Activated CD4-positive, alpha-beta T cell treated with anti-CD3 and anti-CD28 coated beads, Interleukin-2, amount 50 U/mL, for 24 hours (primary cell): ENCODE data around the gene UPF3A.
A peak's percentile ranks its signal among the peaks of the same experiment; 100 is the strongest.
"Not testable (repeated sequence)": the region's sequence is repeated elsewhere in the genome, so short reads cannot be mapped to it uniquely, and the experiment has no call there.

Source experiments
- DNase-seq, 2 donors: peaks; one replicate each; pipeline ENCODE4 v3.0.0-alpha.2; 2020; ENCODE audit warnings: low read depth in 1 of 2, low spot score in 1 of 2

Gene UPF3A

DNA sequence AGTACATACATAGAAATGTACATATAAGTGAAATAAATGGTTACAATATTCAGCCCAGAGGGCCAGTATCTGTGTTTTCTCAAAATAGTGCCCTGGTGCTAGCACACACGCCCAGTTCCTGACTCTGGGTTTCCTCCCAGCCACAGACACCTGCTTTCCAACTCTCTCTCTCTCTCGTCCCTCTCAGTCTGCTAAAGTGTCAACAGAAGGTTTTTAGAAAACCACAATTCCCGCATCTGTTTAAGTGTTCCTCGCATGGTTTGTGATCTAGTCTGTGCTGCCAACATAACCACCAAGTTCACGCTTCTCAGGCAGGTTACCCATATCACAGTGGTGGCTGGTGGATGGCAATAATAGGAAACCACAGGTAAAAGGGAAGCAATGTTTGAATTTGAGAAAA, 17.8 kb upstream of the UPF3A start:
- no peak for DNase-seq

DNA sequence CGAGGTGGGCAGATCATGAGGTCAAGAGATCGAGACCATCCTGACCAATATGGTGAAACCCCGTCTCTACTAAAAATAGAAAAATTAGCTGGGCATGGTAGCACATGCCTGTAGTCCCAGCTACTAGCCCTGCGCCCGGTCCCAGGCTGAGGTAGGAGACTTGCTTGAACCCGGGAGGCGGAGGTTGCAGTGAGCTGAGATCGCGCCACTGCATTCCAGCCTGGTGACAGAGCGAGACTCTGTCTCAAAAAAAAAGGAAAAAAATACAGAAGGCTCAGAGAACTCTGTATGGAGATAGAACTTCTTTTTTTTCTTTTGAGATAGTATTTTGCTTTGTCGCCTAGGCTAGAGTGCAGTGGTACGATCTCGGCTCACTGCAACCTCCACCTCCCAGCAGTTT, 17.1 kb upstream of the UPF3A start:
- DNase-seq: not testable (repeated sequence)

DNA sequence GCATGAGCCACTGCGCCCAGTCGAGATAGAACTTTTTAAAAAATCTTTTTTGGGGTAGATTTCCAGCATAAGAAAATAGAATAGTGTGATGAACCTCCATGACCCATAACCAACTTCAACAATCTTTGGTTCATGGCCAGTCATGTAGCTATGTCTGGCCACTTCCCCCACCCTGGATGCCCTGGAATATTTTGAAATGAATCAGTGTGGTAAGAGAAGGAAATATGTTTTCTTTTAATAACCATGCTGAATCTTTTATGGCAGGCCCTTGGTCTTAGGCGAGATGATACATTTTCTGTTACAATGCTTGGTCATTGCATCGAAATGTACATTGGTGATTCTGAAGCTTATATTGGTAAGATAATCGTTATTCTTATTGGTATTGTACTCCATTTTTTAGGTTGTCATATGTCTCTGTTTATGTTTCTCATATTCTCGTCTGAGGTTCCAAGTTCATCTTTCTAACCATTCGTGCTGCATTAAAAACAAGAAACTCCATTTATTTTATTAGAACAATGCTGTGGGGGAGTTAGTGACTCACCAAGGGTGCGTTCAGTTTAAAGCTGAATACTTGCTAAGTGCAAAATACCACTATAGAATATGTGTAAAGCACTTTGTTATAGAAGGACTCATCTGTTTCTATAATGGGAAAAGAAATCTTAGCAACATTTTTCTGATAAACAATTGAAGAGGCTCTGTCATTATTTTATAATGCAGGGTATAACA, 16.4 kb upstream of the UPF3A start:
- no peak for DNase-seq

DNA sequence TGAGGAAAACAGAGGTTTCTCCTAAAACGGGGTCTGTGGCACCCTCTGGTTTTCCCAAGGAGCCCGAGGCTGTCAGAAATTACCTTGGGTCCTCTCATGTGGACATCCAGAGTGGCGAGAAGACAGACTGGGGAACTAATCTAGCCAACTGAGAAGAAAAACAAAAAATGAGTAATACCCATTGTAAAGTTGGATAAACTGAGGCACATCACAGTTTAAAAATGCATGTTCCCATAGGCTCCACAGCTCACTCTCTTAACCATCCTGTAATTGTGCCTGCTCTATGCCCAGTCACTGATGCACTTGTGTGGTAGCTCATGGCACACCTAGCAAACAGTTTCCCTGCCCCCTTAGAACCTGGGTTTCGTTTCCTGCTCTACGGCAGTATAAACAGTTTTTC, 15.2 kb upstream of the UPF3A start:
- no peak for DNase-seq

DNA sequence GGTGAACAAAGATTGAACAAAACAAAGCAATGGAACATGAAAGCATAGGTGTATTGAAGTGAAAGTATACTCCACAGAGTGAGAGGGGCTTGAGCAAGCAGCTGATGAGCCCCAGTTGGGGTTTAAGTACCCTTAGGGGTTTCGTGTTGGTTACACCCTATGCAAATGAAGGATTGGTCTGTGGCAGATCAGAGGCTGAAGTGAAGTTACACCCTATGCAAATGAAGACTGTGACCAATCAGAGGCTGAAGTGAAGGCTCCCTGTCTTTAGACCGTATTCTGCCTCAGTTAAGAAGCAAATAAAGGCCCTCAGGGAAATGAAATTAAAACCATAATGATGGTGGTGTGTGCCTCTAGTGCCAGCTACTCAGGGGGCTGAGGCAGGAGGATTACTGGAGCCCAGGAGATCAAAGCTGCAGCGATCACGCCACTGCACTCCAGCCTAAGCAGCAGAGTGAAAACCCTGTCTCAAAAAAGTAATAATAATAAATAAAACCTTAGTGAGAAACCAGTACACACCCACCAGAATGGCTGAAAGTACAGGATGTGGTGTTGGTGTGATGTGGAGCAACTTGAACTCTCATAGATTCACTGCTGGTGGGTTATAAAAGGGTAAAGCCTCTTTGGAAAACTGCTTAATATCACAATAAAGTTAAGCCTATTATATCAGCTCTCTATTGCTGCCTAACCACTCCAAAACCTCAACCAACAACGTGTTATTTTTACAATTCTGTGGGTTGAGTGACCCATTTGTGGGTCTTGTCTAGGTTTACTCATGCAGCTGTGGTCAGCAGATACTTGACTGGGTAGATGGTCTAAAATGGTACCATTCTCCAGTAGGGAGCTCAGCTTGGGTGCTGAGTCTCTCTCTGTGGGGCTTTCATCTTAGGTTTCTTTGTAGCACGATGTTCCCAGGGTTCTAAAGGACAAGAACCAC, 12.8 kb upstream of the UPF3A start:
- no peak for DNase-seq

DNA sequence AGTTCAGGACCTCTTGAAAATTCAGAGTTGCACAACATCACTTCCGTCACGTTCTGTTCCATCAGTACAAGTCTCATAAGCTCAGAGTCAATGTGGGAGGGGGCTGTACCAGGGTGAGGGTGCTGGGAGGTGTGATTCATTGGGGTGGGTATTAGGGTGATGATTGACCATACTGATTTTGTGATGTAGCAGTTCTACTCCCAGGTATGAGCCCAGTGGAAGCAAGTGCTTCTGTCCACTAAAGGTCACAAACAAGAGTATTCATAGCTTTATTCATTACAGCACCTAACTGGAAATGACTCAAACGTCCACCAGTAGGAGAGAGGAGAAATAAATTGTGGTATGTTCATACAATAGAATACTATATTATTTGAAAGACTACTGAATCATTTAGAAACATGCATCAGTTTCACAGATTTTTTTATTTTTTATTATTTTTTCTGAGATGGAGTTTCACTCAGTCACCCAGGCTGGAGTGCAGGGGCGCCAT, 12.1 kb upstream of the UPF3A start:
- DNase-seq: no peak

DNA sequence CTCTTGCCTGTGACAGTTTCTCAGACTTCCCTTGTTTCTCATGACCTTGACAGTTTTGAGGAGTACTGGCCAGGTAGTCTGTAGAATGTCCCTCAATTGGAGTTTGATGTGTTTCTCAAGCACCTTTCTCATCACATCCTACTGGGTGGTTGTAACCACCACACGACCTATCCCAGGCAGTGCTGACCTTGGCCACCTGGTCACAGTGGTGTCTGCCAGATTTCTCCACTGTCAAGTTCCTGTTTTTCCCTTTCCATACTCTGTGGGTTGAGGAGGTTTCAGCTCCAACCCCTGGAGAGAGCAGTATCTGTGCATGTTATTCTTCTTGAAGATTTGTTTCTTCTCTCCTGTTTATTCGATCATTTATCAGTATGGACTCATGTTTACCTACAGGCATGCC, 8.4 kb upstream of the UPF3A start:
- DNase-seq: no peak

DNA sequence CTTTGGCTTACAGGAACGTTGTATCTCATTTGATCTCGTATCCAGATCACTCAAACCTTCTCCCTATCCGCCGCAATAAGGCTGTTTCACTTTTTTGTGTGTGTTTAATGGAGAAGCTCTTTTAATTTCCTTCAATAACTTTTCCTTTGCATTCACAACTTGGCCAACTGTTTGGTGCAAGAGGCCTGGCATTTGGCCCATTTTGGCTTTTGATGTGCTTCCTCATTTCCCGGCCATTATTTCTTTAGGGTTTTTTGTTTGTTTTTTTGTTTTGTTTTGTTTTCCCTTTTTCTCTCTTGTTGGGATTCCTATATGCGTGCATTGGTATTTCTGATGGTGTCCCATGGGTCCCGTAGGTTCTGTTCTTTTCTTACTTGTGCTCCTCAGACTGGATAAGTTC, 6.1 kb upstream of the UPF3A start:
- no peak for DNase-seq

DNA sequence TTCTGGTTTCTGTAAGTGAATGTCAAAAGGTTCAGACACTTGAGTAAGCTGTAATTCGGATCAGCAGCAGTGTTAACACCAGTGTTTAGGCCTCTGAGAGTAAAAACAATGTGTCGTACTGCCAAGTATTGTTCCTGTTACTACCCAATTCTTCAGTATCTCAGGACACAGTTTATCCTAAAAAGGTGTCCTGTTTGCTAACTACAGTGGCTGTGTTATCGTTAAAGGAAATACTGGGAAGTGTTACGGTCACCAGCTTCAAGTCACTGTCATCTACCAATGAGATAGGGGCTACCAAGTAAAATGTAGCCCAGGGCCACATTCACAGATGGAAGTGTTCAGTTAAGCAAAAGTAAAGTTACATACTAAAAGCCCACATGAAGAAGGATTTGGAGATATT, 2.3 kb upstream of the UPF3A start:
- DNase-seq: no peak

DNA sequence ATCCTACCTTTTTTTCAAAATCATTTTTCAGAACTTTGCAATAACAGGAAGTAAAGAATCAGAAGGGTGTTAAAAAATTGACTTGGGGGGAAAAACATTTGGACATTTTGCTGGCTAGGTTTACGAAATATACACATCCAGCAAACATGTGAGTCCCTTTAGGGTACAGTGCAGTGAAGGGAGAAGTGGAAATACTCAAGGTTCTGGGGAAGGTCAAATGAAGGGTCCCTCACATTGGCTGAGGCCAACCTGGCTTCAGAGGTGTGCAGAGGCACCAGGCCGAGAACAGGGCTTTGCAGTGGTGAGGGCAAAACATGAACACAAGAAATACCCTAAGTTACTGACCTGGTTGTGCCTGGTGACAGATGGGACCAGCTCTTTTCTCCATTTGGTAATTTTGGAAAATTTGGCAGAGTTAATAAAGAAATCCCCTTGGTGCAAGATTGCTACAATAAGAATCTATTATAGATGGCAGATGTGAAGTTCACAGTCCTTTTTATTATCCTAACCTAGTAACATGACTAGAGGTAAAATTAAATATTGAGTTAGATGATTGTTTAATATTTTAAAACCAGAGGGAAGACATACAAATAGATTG, 1.5 kb upstream of the UPF3A start:
- no peak for DNase-seq

DNA sequence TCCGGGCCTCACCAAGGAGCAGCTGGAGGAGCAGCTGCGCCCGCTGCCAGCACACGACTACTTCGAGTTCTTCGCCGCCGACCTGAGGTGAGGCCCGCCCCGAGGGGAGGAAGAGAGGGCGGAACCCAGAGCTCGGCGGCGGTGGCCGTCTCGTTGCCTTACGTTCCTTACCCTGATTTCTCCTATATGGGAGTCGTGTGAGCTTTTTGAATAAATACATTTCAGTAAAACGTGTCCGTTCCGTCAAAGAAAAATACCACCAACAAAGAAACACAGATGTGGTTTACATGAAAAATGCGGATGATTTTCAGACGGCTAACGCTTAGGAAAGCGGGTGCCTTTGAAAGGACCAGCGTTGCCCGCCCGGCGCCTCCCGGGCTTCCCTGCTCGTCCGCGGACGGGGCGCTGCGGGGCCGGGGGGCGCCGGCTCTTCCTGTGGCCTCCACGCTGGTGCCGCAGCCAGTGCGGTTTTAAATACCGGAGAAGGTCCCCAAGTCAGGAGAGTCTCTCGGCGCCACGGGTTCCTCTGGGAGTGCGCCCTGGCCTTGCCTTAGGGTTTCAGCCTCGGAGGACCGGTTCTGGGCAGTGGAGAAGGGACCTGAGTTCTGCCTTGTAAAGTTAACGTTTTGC, 755 bp downstream of the UPF3A start:
- peak; percentile 11 to 49 for DNase-seq

DNA sequence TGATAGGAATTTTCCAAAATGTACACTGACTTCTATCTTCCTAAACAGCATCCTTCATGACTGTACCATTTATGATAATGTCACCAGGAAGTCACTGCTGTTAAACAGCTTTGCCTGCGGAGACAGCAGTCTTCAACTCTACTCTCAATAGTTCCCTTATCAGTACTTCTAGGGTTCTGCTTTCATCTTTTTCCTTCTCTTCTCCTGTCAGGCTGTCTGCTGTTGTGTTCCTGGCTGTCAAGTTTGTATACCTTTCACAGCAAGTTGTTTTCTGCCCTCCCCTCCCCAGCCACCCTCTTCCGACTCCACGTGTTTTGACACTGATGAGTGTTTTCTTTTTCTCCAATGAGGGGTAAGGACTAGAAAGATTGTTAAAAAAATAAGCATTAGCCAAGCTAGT, 2.2 kb downstream of the UPF3A start:
- no peak for DNase-seq

DNA sequence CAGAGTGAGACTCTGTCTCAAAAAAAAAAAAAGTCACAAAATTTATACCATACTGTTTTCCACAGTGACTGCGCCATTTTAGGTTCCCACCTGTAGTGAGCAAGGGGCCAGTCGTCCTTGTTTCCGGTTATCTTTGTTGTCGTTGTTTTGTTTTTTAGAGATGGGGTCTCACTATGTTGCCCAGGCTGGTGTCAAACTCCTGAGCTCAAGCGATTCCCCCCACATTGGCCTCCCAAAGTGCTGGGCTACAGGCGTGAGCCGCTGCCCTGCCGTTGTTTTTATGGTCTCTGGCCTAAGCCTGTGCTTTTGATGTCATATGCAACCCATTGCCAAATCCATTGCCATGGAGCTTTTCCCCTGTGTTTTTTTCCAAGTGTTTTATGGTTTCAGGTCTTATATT, 3.3 kb downstream of the UPF3A start:
- DNase-seq: no peak

DNA sequence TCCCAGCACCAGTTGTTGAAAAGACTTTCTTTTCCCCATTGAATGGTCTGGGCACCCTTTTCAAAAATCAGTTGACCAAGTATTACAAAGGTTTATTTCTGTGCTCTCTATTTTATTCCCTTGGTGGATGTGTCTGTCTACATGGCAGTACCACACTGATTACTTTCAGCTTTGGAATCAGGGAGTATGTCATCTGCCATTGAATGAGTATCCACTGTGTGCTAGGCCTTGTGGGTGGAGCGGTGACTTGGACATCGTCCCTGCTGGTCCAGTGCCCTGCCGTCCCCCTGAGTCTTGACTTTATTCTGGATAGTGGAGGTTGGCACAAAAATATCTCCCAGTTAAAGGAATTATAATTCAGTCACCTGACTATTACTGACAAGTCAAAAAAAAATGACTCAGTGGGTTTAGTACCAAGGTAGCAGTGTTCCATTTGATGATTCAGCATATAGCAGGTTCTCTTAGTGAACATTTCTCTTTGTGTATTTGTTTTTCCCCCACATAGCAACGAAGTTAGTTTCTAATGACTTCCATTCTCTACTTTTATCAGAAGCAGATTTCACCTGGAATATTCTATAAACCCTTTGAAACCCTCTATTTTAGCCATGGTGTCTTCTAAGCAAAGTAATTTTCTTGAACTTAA, 3.9 kb downstream of the UPF3A start:
- no peak for DNase-seq

DNA sequence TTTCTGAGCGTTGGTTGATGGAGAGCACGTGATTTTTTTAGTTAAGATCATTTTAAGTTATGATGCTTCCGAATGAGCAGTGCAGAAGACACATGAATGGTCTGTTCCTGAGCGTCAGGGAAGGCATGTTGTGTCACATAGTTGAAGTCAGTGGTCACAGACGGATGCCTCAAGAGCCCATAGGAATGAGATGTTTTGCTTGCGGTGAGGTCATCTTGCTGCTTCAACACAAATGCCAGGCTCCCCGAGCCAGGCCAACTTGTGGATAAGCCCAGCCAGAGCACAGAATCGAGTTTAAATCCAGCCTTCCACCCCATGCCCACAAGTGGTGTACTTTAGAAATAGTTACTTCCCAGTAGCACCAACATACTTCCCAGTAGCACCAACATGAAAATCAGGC, 5.4 kb downstream of the UPF3A start:
- DNase-seq: no peak

DNA sequence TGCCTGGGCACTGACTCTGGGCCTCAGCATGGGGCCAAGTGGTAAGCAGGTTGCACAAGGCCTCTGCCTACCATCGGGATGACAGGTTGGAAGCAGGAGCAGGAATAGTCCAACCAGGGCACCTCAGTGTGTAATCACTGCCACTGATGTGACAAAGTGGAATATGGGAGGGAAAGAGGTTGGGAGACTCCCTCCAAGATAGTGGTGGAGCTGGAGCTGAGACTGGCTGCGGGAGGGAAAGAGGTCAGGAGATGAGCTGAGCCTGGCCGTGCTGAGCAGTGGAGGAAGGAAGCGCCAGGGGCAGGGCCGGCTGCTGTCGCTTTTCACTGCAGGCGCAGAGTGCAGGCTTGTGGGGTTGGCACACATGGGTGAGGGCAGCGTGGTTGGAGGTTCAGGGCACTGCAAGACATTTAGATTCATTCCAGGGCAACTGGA, 6.8 kb downstream of the UPF3A start:
- no peak for DNase-seq

DNA sequence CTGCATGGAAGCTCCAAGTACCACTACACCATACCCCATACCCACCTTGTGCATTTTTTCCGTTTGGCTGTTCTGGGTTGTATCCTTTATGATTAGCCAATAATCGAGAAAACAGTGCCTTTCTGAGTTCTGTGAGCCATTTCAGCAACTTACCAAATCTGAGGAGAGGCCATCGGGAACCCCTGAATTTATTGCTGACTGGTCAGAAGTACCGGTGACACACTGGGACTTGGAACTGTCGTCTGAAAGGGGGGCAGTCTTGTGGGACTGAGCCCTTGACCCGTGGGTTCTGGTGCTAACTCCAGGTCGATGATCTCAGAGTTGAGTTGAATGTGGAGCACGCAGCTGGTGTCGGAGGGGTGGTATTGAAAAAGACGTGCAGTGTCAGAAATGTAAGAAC, 15.0 kb downstream of the UPF3A start:
- DNase-seq: no peak

DNA sequence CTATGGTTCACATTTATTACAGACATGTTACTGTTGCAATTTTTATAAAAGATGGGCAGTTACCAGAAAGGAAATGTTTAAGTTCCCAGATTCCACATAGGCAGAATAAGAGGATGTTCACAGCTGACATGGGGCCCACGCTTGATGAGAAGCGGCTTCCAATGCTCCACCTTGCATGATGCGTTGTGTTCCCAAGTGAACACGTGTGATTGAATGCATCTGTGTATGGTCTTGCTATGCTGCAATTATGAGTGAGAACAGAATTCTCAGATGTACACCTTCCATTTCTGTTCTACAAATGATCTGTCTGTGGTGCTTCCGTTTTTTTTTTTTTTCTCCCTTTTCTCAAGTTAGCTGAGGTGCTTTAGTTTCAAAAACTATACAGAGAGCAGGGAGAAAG, 15.5 kb downstream of the UPF3A start:
- no peak for DNase-seq

DNA sequence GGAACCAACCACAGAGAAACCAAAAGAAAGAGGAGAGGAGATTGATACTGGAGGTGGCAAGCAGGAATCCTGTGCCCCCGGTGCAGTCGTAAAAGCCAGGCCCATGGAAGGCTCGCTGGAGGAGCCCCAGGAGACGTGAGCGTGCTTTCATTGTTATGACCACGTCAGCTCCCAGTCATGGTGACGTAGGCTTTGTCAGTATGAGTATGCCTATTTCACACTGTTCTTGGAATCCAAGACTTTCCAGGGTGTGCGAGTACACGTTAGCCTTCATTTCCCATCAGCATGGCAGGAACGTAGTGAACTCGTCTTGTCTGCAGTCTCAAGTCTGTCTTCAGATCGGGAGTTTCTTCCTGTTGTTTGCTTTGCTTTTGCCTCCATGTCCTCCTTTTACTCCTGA, 17.5 kb downstream of the UPF3A start:
- no peak for DNase-seq

DNA sequence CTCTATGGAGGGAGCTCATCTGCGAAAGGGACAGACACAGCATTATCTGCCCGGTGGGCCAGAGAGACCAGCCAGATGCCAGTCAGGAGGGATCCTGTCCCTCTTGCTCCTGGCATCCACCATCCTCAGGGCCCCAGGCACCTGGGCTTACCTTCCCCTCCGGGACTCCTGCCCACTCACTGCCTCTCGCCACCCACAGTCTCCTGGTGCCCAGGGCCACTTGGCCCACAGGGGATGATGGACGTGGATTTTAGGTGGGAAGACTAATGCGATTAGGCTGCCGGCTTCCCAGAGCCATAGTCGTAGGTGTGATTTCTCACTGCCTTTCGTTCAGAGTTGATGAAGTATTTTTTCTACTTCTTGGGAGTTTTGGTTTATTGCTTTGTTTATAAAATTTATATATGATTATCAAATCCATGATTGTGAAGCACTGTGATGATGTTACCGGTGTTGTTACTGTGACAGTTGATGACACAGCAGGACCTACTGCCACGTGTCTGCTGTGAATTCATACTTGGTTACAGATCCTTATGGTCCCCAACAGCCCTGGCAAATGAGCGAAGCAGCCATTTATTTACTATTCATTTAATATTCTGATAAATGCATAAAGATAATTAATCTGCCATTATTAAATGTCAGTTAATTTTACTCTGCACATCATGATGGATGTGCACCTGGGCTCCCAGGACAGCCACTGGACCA, 18.4 kb downstream of the UPF3A start:
- no peak for DNase-seq
